ENCODE data around the gene CGB8. TPM values are rescaled to one million over a fixed set of nuclear protein-coding genes. Genes with fewer than 3 reads are reported as not detected.

The CGB8 gene
- total and polyA plus RNA-seq, 7 donors = not detected

- Histone ChIP-seq H3K27ac (no peak overlapping the region), H3K4me1 (no peaks in the 10 kb centered on the region), H3K4me3 (no peak overlapping the region), H3K36me3 (ENCODE audit: insufficient read depth in 1 of 2, low read depth in 1 of 2) (peaks cover 7 to 89% of the 10 kb centered on the region in 2 donors), H3K27me3 (ENCODE audit: insufficient read depth in 3 of 3, low read length in 2 of 3) (no peaks in the 10 kb centered on the region), H3K9me3 (no peaks in the 10 kb centered on the region)
- no peak for DNase-seq
- intact Hi-C loops (cut with DNase I) = no loop called here
- 87 to 93% (median 92%) methylated on average over 7 of the region's 7 CpGs for WGBS, 3 donors
- no peak for TF ChIP-seq CTCF (IDR thresholded peaks at IDR 0.05)
- no peak for ATAC-seq
Measured at GRCh38 chr19:49004964-49005614, 43.8 kb downstream of the CGB8 start.

- no peaks in the 10 kb centered on the region for H3K9me3 ChIP-seq
- ATAC-seq (no peak), DNase-seq (no peak)
- intact Hi-C loops (cut with DNase I) = no loop called here
- H3K36me3 ChIP-seq (ENCODE audit: insufficient read depth in 1 of 2, low read depth in 1 of 2) = peaks cover 4 to 86% of the 10 kb centered on the region in 2 donors
- no peak overlapping the region for H3K27ac ChIP-seq
- H3K27me3 ChIP-seq (ENCODE audit: insufficient read depth in 3 of 3, low read length in 2 of 3) = no peaks in the 10 kb centered on the region
- TF ChIP-seq CTCF (IDR thresholded peaks at IDR 0.05) = no peak
- WGBS, 3 donors = 95 to 100% (median 98%) methylated on average over 15 of the region's 15 CpGs
- no peak overlapping the region for H3K4me3 ChIP-seq
- H3K4me1 ChIP-seq = peaks cover 5% of the 10 kb centered on the region
Measured at GRCh38 chr19:49004133-49004532, 44.8 kb downstream of the CGB8 start.

GRCh38 chr19:48999481-49000325 is 49.2 kb downstream of the CGB8 start:
- intact Hi-C loops (cut with DNase I) = loop anchor here (5.0 to 10.0 kb wide), 3 partner anchors 68 to 205 kb away; partner anchors contain the start of genes HRC (in 1 of the 2) and TRPM4 (in 1 of the 2)
- Histone ChIP-seq H3K27me3 (ENCODE audit: insufficient read depth in 3 of 3, low read length in 2 of 3) (no peaks in the 10 kb centered on the region), H3K27ac (peak overlapping the region; percentile 16), H3K4me3 (no peak overlapping the region), H3K4me1 (peaks cover 14% of the 10 kb centered on the region), H3K36me3 (ENCODE audit: insufficient read depth in 1 of 2, low read depth in 1 of 2) (peaks cover 0 to 43% of the 10 kb centered on the region in 2 donors), H3K9me3 (no peaks in the 10 kb centered on the region)
- DNase-seq (peak; percentile 56 to 78), ATAC-seq (peak; percentile 47 to 75 (median 70))
- WGBS, 3 donors = 56 to 61% (median 61%) methylated on average over 16 of the region's 16 CpGs
- peak; percentile 60 for TF ChIP-seq CTCF (IDR thresholded peaks at IDR 0.05)

GRCh38 chr19:48997972-48998371 is 50.9 kb downstream of the CGB8 start:
- Histone ChIP-seq H3K4me1 (peaks cover 22% of the 10 kb centered on the region), H3K27ac (peak overlapping the region; percentile 72), H3K4me3 (no peak overlapping the region), H3K9me3 (no peaks in the 10 kb centered on the region), H3K27me3 (ENCODE audit: insufficient read depth in 3 of 3, low read length in 2 of 3) (no peaks in the 10 kb centered on the region), H3K36me3 (ENCODE audit: insufficient read depth in 1 of 2, low read depth in 1 of 2) (peaks cover 0 to 26% of the 10 kb centered on the region in 2 donors)
- DNase-seq (peak in 1 of 2 donors; percentile 62), ATAC-seq (peak in 2 of 4 donors; percentile 25 to 28)
- intact Hi-C loops (cut with DNase I) = loop anchor here (5.0 to 10.0 kb wide), 3 partner anchors 69 to 207 kb away; partner anchors contain the start of genes HRC (in 1 of the 2) and TRPM4 (in 1 of the 2)
- peak; percentile 36 for TF ChIP-seq CTCF (IDR thresholded peaks at IDR 0.05)
- 40 to 71% (median 47%) methylated on average over 5 of the region's 5 CpGs for WGBS, 3 donors

Other genes with a start within 250 kb of the CGB8 start
- gene BCAT2, start 238.1 kb downstream of the CGB8 start, total RNA-seq = 10 to 100 TPM; 24.6 to 48.5 (median 29.9) TPM
- 10 to 100 TPM; 14.4 to 22.9 (median 20.0) TPM for gene BCAT2, start 238.1 kb downstream of the CGB8 start, polyA plus RNA-seq
- 1 to 10 TPM in 1 of 4 donors, under 1 TPM in 3; 0.61 to 1.2 (median 0.80) TPM for gene HSD17B14, start 212.6 kb downstream of the CGB8 start, total RNA-seq
- under 1 TPM; 0.15 to 0.66 (median 0.29) TPM for gene HSD17B14, start 212.6 kb downstream of the CGB8 start, polyA plus RNA-seq
- 10 to 100 TPM in 3 of 4 donors, 1 to 10 TPM in 1; 9.4 to 30.0 (median 20.2) TPM for gene PLEKHA4, start 180.5 kb downstream of the CGB8 start, total RNA-seq
- gene PLEKHA4, start 180.5 kb downstream of the CGB8 start, polyA plus RNA-seq = 10 to 100 TPM; 11.1 to 14.9 (median 12.3) TPM
- 10 to 100 TPM; 34.5 to 93.4 (median 41.3) TPM for gene PPP1R15A, start 176.7 kb downstream of the CGB8 start, total RNA-seq
- 10 to 100 TPM; 61.1 to 86.3 (median 83.7) TPM for gene PPP1R15A, start 176.7 kb downstream of the CGB8 start, polyA plus RNA-seq
- under 1 TPM in 2 of 4 donors, not detected in 2; 0.13 to 0.17 TPM for gene TULP2, start 150.4 kb downstream of the CGB8 start, total RNA-seq
- under 1 TPM in 2 of 3 donors, not detected in 1; 0.06 to 0.07 TPM for gene TULP2, start 150.4 kb downstream of the CGB8 start, polyA plus RNA-seq
- 100 to 1,000 TPM in 2 of 4 donors, 10 to 100 TPM in 2; 86.4 to 143 (median 101) TPM for gene NUCB1, start 148.8 kb downstream of the CGB8 start, total RNA-seq
- 10 to 100 TPM; 49.9 to 97.1 (median 90.7) TPM for gene NUCB1, start 148.8 kb downstream of the CGB8 start, polyA plus RNA-seq
- under 1 TPM in 1 of 4 donors, not detected in 3; 0.21 TPM for gene DHDH, start 115.4 kb downstream of the CGB8 start, total RNA-seq
- gene DHDH, start 115.4 kb downstream of the CGB8 start, polyA plus RNA-seq = under 1 TPM in 1 of 3 donors, not detected in 2; 0.14 TPM
- 10 to 100 TPM; 16.8 to 24.4 (median 22.0) TPM for gene BAX, start 94.2 kb downstream of the CGB8 start, total RNA-seq
- 10 to 100 TPM; 20.7 to 66.1 (median 35.6) TPM for gene BAX, start 94.2 kb downstream of the CGB8 start, polyA plus RNA-seq
- gene FTL, start 83.8 kb downstream of the CGB8 start, total RNA-seq = 1,000 to 10,000 TPM in 3 of 4 donors, 100 to 1,000 TPM in 1; 802 to 2,269 (median 1,158) TPM
- 1,000 to 10,000 TPM; 1,296 to 1,753 (median 1,467) TPM for gene FTL, start 83.8 kb downstream of the CGB8 start, polyA plus RNA-seq
- gene GYS1, start 55.8 kb downstream of the CGB8 start, total RNA-seq = 100 to 1,000 TPM; 147 to 331 (median 238) TPM
- gene GYS1, start 55.8 kb downstream of the CGB8 start, polyA plus RNA-seq = 10 to 100 TPM; 30.9 to 61.3 (median 58.9) TPM
- 10 to 100 TPM; 61.1 to 87.4 (median 81.8) TPM for gene RUVBL2, start 55.2 kb downstream of the CGB8 start, total RNA-seq
- 10 to 100 TPM; 62.7 to 76.5 (median 69.5) TPM for gene RUVBL2, start 55.2 kb downstream of the CGB8 start, polyA plus RNA-seq
- not detected for gene LHB, start 32.0 kb downstream of the CGB8 start, total RNA-seq
- gene LHB, start 32.0 kb downstream of the CGB8 start, polyA plus RNA-seq = under 1 TPM in 1 of 3 donors, not detected in 2; 0.32 TPM
- not detected for gene CGB3, start 24.8 kb downstream of the CGB8 start, total RNA-seq
- not detected for gene CGB3, start 24.8 kb downstream of the CGB8 start, polyA plus RNA-seq
- gene CGB2, start 17.2 kb downstream of the CGB8 start, total RNA-seq = not detected
- under 1 TPM in 1 of 3 donors, not detected in 2; 0.10 TPM for gene CGB2, start 17.2 kb downstream of the CGB8 start, polyA plus RNA-seq
- gene CGB1, start 12.2 kb downstream of the CGB8 start, total RNA-seq = not detected
- gene CGB1, start 12.2 kb downstream of the CGB8 start, polyA plus RNA-seq = not detected
- not detected for gene CGB5, start 5.3 kb downstream of the CGB8 start, total RNA-seq
- gene CGB5, start 5.3 kb downstream of the CGB8 start, polyA plus RNA-seq = under 1 TPM in 1 of 3 donors, not detected in 2; 0.06 TPM
- gene CGB7, start 8.6 kb upstream of the CGB8 start, total RNA-seq = under 1 TPM; 0.20 to 0.46 (median 0.41) TPM
- gene CGB7, start 8.6 kb upstream of the CGB8 start, polyA plus RNA-seq = 1 to 10 TPM in 1 of 3 donors, under 1 TPM in 2; 0.52 to 1.1 (median 0.56) TPM
- 1 to 10 TPM; 1.8 to 6.9 (median 5.1) TPM for gene NTF4, start 15.7 kb upstream of the CGB8 start, total RNA-seq
- gene NTF4, start 15.7 kb upstream of the CGB8 start, polyA plus RNA-seq = 1 to 10 TPM; 5.6 to 7.4 (median 6.4) TPM
- 10 to 100 TPM in 3 of 4 donors, 1 to 10 TPM in 1; 9.7 to 21.4 (median 17.2) TPM for gene KCNA7, start 23.6 kb upstream of the CGB8 start, total RNA-seq
- gene KCNA7, start 23.6 kb upstream of the CGB8 start, polyA plus RNA-seq = 10 to 100 TPM; 12.6 to 23.9 (median 17.0) TPM
- 100 to 1,000 TPM in 3 of 4 donors, 10 to 100 TPM in 1; 89.1 to 133 (median 111) TPM for gene SNRNP70, start 36.3 kb upstream of the CGB8 start, total RNA-seq
- 100 to 1,000 TPM in 1 of 3 donors, 10 to 100 TPM in 2; 83.2 to 123 (median 85.3) TPM for gene SNRNP70, start 36.3 kb upstream of the CGB8 start, polyA plus RNA-seq
- gene LIN7B, start 65.3 kb upstream of the CGB8 start, total RNA-seq = 10 to 100 TPM; 11.8 to 27.9 (median 22.3) TPM
- 10 to 100 TPM; 13.9 to 24.3 (median 15.8) TPM for gene LIN7B, start 65.3 kb upstream of the CGB8 start, polyA plus RNA-seq
- 1 to 10 TPM in 2 of 4 donors, under 1 TPM in 2; 0.54 to 1.6 (median 1.2) TPM for gene C19orf73, start 70.0 kb upstream of the CGB8 start, total RNA-seq
- gene C19orf73, start 70.0 kb upstream of the CGB8 start, polyA plus RNA-seq = 1 to 10 TPM; 1.7 to 1.9 (median 1.9) TPM
- gene PPFIA3, start 70.4 kb upstream of the CGB8 start, total RNA-seq = 1 to 10 TPM; 1.4 to 3.8 (median 2.6) TPM
- 1 to 10 TPM; 2.6 to 5.0 (median 3.2) TPM for gene PPFIA3, start 70.4 kb upstream of the CGB8 start, polyA plus RNA-seq
- 100 to 1,000 TPM; 250 to 405 (median 298) TPM for gene HRC, start 106.3 kb upstream of the CGB8 start, total RNA-seq
- 100 to 1,000 TPM in 2 of 3 donors, 10 to 100 TPM in 1; 32.9 to 160 (median 105) TPM for gene HRC, start 106.3 kb upstream of the CGB8 start, polyA plus RNA-seq
- 10 to 100 TPM in 3 of 4 donors, 1 to 10 TPM in 1; 9.5 to 20.6 (median 16.2) TPM for gene TRPM4, start 108.7 kb upstream of the CGB8 start, total RNA-seq
- gene TRPM4, start 108.7 kb upstream of the CGB8 start, polyA plus RNA-seq = 1 to 10 TPM; 6.5 to 8.7 (median 6.7) TPM